NCI-H446 treated with DMSO at 0.1 percent for 48 hours (cell line): ENCODE data around the gene CCT6A.
"Not testable (repeated sequence)": the region's sequence is repeated elsewhere in the genome, so short reads cannot be mapped to it uniquely, and the experiment has no call there.

Experiments used
- DNase-seq: peaks from one replicate; lab custom pipeline; 2025; lab: John Stamatoyannopoulos, UW

The CCT6A gene

GRCh38 chr7:56051339-56052191, at the start of gene CCT6A, which contains the start of gene PSPH:
TSS of gene CCT6A (plus strand) at chr7:56051765. CDS start at chr7:56051849, 84 bp downstream.
TSS of gene PSPH (minus strand) at chr7:56051444. CDS start at chr7:56021212, 30,232 bp downstream.
- peak; percentile 98 for DNase-seq

DNA sequence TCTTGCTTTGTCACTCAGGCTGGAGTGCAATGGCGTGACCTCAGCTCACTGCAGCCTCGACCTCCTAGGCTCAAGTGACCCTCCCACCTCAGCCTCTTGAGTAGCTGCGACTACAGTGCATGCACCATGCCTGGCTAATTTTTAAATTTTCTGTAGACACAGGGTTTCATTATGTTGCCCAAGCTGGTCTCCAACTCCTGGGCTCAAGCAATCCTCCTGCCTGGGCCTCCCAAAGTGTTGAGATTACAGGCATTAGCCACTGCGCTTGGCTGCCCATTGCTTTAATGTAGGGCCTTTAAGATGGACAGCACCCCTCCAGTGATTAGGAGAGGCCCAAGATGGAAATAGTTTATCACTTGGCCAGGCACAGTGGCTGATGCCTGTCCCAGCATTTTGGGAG, 47.8 kb upstream of the CCT6A start:
- DNase-seq = no peak

GRCh38 chr7:56007167-56007652, 44.4 kb upstream of the CCT6A start:
- DNase-seq = no peak

DNA sequence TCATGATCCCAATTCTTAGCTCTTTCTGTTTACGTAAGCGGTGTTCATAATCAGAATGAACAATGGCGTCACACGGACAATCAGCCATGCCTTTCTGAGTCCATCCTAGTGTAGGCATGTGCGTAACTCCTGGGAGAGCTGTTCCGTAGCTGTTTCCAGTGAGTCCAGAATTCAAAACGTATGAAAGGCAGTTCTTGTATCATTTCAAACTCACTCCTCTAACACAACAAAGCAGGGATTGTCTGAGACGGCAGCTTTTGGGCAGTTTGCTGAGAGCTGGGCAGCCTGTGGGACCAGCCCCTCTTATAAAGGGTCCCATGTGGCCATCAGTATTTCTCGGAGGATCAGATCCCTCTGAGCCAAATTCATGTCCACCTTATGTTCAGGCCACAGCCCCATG, 43.7 kb upstream of the CCT6A start:
- no peak for DNase-seq

GRCh38 chr7:56009695-56010094, 41.9 kb upstream of the CCT6A start:
- DNase-seq = peak; percentile 75

DNA sequence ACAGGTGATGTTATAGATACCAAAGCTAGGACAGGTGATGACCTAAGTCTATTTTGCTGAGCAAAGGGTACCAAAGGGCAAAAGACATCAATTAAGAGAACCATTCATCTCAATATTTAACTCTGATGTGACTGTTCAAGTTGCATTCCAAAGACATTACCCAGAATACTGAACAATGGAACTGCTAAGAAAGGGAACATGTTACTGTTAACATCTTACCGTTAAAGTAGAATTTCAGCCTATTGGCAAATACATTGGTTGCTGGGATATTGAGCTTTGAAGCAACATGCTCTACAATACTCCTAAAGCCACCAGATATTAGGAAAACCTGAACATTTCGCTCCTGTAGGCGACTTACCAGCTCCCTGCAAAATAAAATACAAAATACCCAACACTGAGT, 34.5 kb upstream of the CCT6A start:
- not testable (repeated sequence) for DNase-seq

DNA sequence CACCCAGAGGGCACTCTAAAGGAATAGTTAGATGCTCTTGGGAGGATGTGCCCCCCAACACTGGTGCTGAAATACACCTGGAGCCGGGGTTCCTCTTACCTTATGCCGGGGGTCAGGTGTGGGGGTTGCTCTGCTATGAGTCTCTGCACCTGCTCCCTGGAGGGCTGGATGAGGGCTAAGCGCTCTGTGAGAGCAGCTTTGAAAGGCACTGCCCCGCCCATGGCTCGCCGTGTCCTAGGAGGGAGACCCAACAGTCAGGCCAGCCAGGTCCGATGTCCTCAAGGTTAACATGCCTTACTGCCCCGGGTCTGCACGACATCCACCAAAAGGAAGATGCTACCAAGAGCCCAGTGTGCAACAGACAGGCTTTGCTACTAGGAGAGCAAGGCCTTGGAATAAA, 32.1 kb upstream of the CCT6A start:
- no peak for DNase-seq

DNA sequence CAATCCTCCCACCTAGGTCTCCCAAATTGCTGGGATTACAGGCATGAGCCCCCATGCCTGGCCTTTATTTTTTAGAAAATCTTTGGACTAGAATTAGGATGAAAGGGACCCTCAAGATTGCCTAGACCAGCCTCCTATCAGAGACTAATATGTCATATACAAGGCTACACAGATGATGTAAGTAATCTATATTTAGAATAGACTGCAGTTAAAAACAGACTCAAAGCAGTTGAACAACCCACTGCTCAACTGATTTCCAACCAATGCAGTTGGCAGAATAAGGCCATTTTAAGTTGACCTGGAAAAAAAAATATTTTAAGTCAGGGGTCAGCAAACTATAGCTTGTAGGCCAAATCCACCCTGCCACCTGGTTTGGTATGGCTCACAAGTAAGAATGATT, 28.1 kb upstream of the CCT6A start:
- no peak for DNase-seq

DNA sequence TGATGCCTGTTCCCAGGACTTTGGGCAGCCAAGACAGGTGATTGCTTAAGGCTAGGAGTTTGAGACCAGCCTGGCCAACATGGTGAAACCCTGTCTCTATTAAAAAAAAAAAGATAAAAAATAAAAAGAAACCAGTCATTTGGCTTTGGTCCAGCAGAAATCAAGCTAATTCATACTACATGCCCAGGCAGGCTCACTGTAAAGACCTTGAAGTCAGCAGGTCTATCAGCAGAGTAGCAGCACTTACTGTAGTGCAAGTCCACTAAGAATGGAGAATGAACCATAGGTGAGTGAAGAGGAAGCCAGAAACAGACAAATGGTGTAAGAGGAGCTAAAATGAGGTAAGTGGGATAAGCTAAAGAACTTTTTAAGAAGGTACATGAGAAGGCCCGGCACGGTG, 25.0 kb upstream of the CCT6A start:
- no peak for DNase-seq

DNA sequence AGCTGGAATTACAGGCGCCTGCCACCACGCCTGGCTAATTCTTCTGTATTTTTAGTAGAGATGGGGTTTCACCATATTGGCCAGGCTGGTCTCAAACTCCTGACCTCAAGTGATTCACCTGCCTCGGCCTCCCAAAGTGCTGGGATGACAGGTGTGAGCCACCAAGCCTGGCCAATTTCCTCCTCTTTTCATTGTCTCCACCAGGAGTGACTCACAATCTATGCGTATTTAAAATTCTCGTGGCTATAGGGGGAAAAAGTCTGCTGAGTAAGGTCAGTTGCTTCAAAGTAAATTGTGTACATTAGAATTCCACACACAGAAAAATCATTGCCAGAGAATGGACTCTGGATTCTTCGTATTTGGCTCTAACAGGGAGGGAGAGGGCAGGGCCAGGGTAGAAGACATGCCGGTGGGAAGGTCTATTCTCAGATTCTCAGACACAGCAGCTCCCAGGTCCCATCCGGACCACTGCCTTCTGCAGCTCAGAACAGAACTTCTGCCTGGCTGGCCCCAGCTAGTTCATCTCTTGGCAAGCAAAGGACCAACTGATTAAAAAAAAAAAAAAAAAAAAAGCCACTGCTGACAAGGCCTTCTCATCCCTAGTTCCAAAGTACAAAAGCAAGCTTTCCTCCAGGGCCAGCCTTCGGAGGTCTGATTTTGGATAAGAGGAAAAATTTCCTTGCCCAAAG, 22.5 kb upstream of the CCT6A start:
- no peak for DNase-seq

- DNase-seq = no peak
Measured at GRCh38 chr7:56030340-56030739, 21.2 kb upstream of the CCT6A start.

GRCh38 chr7:56031556-56031955, 20.0 kb upstream of the CCT6A start:
- DNase-seq = not testable (repeated sequence)

- not testable (repeated sequence) for DNase-seq
Measured at GRCh38 chr7:56032578-56032977, 19.0 kb upstream of the CCT6A start.

- peak; percentile 58 for DNase-seq
Measured at GRCh38 chr7:56033671-56034432, 17.7 kb upstream of the CCT6A start.

DNA sequence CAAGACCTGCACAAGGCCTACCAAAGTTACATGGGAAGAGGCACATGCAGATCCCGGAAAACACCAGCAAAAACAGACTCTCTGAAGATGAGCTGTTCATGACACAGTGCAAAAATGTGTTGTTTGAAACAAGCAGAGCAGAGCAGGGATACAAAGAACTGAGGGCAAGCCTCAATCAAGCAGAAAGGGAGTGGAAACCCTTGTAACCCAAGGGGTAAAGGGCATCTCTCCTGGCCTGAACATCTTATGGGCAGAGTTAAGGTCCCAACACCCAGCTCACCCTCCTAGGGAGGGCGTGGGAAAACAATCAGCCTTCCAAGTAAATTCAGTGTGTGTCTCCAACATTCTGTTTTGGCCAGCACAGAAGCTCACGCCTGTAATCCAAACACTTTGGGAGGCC, 10.8 kb upstream of the CCT6A start:
- no peak for DNase-seq

DNA sequence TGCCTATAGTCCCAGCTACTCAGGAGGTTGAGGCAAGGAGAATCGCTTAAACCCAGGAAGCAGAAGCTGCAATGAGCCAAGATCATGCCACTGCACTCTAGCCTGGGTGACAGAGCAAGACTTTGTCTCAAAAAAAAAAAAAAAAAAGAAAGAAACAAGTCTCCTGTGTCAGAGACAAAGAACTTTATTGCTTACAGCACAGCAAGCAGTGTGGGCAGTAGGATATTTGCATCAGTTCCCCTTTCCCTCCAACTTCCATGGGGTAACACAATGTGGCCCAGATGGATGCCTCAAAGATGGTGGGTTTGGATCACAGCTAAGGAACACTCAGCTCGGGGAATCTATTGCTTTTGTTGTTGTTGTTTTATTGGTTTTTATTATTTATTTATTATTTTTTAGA, 5.8 kb upstream of the CCT6A start:
- DNase-seq = not testable (repeated sequence)

- DNase-seq = no peak
Measured at GRCh38 chr7:56046721-56047445, 4.7 kb upstream of the CCT6A start.

GRCh38 chr7:56047446-56048116, 4.0 kb upstream of the CCT6A start:
- DNase-seq = not testable (repeated sequence)

GRCh38 chr7:56048245-56048644, 3.3 kb upstream of the CCT6A start:
- DNase-seq = no peak

DNA sequence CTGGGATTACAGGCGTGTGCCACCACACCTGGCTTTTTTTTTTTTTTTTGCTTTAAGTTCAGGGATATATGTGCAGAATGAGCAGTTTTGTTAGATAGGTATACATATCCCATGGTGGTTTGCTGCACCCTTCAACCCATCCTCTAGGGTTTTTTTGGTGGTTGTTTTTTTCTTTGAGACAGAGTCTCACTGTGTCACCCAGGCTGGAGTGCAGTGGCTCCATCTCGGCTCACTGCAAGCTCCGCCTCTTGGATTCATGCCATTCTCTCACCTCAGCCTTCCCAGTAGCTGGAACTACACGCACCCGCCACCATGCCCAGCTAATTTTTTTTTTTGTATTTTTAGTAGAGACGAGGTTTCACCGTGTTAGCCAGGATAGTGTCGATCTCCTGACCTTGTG, 2.8 kb upstream of the CCT6A start:
- not testable (repeated sequence) for DNase-seq

GRCh38 chr7:56051053-56051338, 569 bp upstream of the CCT6A start:
- DNase-seq = no peak
